H1 (cell line): ENCODE measurements around the gene PRSS38. TPM values are rescaled to one million over a fixed set of nuclear protein-coding genes. Genes with fewer than 3 reads are reported as not detected.

ENCODE experiments used
- BRCA1 ChIP-seq: IDR thresholded peaks from 2 replicates; pipeline ENCODE4 v1.6.1; 2012; ENCODE audit warnings: low read depth, low read length, improper control_type of control experiment
- CHD2 ChIP-seq: IDR thresholded peaks from 2 replicates; pipeline ENCODE4 v1.6.1; 2012; ENCODE audit warnings: low read length, improper control_type of control experiment
- JUN ChIP-seq: IDR thresholded peaks from 2 replicates; pipeline ENCODE4 v1.6.1; 2011; ENCODE audit warnings: low read depth, mild to moderate bottlenecking, improper control_type of control experiment, low read length
- RAD21 ChIP-seq, 2 experiments: IDR thresholded peaks in 1 of 2; conservative IDR thresholded peaks in 1 of 2; 2 replicates each; pipeline ENCODE4 v1.6.1; 2011; ENCODE audit warnings: low read depth in 2 of 2, low read length in 2 of 2, improper control_type of control experiment in 1 of 2, inconsistent platforms in 1 of 2, mild to moderate bottlenecking in 1 of 2, moderate library complexity in 1 of 2
- SIX5 ChIP-seq: IDR thresholded peaks from 2 replicates; pipeline ENCODE4 v1.6.1; 2011; ENCODE audit warnings: mild to moderate bottlenecking, low read depth, low read length
- SP2 ChIP-seq: IDR thresholded peaks from 2 replicates; pipeline ENCODE4 v1.6.1; 2012; ENCODE audit warnings: mild to moderate bottlenecking, low read length, inconsistent platforms
- polyA plus RNA-seq, 7 experiments: library from polyadenylated mRNA; depleted of rRNA in 3 of 7; stranded (reverse) in 5 of 7; unstranded in 2 of 7; fragments of >200 nt in 5 of 7; fragments of 200-250 nt in 2 of 7; gene quantifications; 1 replicate in 5 of 7; 2 replicates in 1 of 7; 4 replicates in 1 of 7; pipeline versions ENCODE4 v1.2.1 to v1.2.3, GENCODE V29; 2011 to 2013; ENCODE audit warnings: missing spikeins in 2 of 7, mixed read lengths in 2 of 7
- total RNA-seq: library from RNA; stranded (reverse); fragmentation: NEBNext Ultra II Directional; extraction: Animal tissue kit (Norgen Biotek cat#: 25700); gene quantifications from 2 replicates; pipeline ENCODE4 v1.2.1, GENCODE V29; 2021

Gene PRSS38
- total and polyA plus RNA-seq, 2 of the 8 experiments (the other 6 are each of a cell fraction or from before 2014, with no cell fraction given) = not detected

GRCh38 chr1:227791425-227792143 lies 23.9 kb upstream of the PRSS38 start (continued):
- TF ChIP-seq SP2 (no peak), RAD21 (IDR thresholded peaks at IDR 0.05 in 1 of 2, conservative IDR thresholded peaks at IDR 0.05 in 1 of 2; ENCODE audit: low read depth in 2 of 2, low read length in 2 of 2) (no peak), BRCA1 (no peak), CHD2 (no peak), JUN (no peak), SIX5 (no peak)
